ENCODE results near the gene SLF2. TPM values are rescaled to one million over a fixed set of nuclear protein-coding genes. Genes with fewer than 3 reads are reported as not detected.

Gene SLF2
- total and polyA plus RNA-seq, 2 of the 13 experiments (the other 11 are each of a cell fraction or from before 2014, with no cell fraction given) = 12.2 to 48.1 TPM

DNA sequence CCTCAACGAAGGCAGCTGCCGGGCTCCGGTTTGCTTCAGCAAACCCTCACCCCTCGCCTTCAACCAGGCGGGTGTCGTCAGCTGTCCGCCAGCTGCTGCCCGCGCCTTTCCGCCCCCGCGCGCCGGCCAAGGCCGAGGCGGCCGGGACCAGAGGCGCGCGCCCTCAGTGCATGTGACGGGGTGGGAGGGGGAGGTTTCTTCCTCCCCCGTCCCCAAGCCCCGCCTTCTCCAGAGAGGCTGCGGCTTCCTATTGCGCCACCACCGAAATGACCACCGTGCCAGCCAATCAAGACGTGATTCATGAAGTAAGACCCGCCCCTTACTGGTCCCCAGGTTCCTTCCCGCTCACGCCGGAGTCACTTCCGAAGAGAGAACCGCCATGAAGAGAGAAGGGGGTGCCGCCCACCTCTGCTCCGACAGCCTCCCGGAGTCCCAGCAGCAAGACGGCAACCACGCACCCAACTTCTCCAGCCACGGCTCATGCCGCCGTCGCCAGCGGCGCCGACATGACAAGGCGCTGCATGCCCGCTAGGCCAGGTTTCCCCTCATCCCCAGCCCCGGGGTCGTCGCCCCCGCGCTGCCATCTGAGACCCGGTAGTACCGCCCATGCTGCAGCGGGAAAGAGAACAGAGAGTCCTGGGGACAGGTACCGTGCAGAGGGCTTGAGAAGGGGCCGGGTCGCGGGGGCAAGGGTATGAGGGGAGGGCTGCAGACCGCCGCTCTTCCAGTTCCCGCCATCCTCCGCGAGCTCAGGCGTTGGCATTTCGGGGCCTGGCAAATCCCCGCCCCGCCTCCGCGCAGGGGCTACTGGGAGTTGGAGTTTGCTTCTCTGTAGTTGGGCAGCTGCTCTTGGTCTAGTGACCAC lies at the start of gene SLF2 (continued):
- TF ChIP-seq ZNF225 (CRISPR knock-in tag; IDR thresholded peaks at IDR 0.05) = no peak
- peak; percentile 77 for TF ChIP-seq DMAP1 (CRISPR knock-in tag; IDR thresholded peaks at IDR 0.05)
- no peak; the same call in 1 of the 2 replicates for TF ChIP-seq SRY (CRISPR knock-in tag; IDR thresholded peaks at IDR 0.05)
- TF ChIP-seq HOMEZ (CRISPR knock-in tag; IDR thresholded peaks at IDR 0.05; ENCODE audit: low read depth) = peak; percentile 47; the same call in 1 of the 2 replicates
- TF ChIP-seq, protein P1, sequence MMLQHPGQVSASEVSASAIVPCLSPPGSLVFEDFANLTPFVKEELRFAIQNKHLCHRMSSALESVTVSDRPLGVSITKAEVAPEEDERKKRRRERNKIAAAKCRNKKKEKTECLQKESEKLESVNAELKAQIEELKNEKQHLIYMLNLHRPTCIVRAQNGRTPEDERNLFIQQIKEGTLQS (CRISPR knock-in tag; IDR thresholded peaks at IDR 0.05) = peak; percentile 41; the same call in 1 of the 2 replicates
- no peak for TF ChIP-seq CBX1 (IDR thresholded peaks at IDR 0.05; ENCODE audit: low read depth)
- peak; percentile 72 for TF ChIP-seq ZNF883 (CRISPR knock-in tag; IDR thresholded peaks at IDR 0.05; ENCODE audit: not compliant biosample characterization)
- TF ChIP-seq ZNF788 (CRISPR knock-in tag; IDR thresholded peaks at IDR 0.05; ENCODE audit: borderline replicate concordance) = peak; percentile 56; the same call in 1 of the 2 replicates
- TF ChIP-seq SOX13 (IDR thresholded peaks at IDR 0.05) = no peak
- TF ChIP-seq SOX13 (CRISPR knock-in tag; conservative IDR thresholded peaks at IDR 0.05 in 1 of 2, IDR thresholded peaks at IDR 0.05 in 1 of 2) = no peak; a peak in 1 of 4 replicates
- TF ChIP-seq AKAP8 (CRISPR knock-in tag; IDR thresholded peaks at IDR 0.05) = peak; percentile 41; the same call in 1 of the 2 replicates
- TF ChIP-seq ZNF569 (CRISPR knock-in tag; IDR thresholded peaks at IDR 0.05; ENCODE audit: borderline replicate concordance) = no peak
- peak; percentile 69; the same call in 1 of the 2 replicates for TF ChIP-seq TIGD3 (CRISPR knock-in tag; IDR thresholded peaks at IDR 0.05; ENCODE audit: borderline replicate concordance)
- peak; percentile 66; the same call in 1 of the 2 replicates for TF ChIP-seq THAP7 (CRISPR knock-in tag; IDR thresholded peaks at IDR 0.05)
- no peak for TF ChIP-seq ZNF75D (CRISPR knock-in tag; IDR thresholded peaks at IDR 0.05; ENCODE audit: borderline replicate concordance)
- 0 out of 2 replicates have a peak, but pooled peaks have one; percentile 17 for TF ChIP-seq ZNF235 (CRISPR knock-in tag; IDR thresholded peaks at IDR 0.05; ENCODE audit: borderline replicate concordance)
- TF ChIP-seq ZNF503 (CRISPR knock-in tag; IDR thresholded peaks at IDR 0.05) = peak; percentile 68; the same call in 1 of the 2 replicates
- peak; percentile 36; the same call in 1 of the 2 replicates for TF ChIP-seq KMT2A (CRISPR knock-in tag; IDR thresholded peaks at IDR 0.05)
- TF ChIP-seq, protein P2, sequence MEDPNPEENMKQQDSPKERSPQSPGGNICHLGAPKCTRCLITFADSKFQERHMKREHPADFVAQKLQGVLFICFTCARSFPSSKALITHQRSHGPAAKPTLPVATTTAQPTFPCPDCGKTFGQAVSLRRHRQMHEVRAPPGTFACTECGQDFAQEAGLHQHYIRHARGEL (CRISPR knock-in tag; IDR thresholded peaks at IDR 0.05) = peak; percentile 69; the same call in 1 of the 2 replicates
- TF ChIP-seq ZBTB44 (CRISPR knock-in tag; IDR thresholded peaks at IDR 0.05) = no peak

All from HepG2 (cell line).